DMS53 (cell line): ENCODE measurements around the gene PRH1.

ENCODE experiments used
- DNase-seq: peaks from one replicate; lab custom pipeline; 2025; lab: John Stamatoyannopoulos, UW

PRH1 gene

GRCh38 chr12:10842862-10843261, 41.2 kb downstream of the PRH1 start:
- no peak for DNase-seq

GRCh38 chr12:10838461-10838860, 45.6 kb downstream of the PRH1 start:
- no peak for DNase-seq
